Osteoblast (primary cell): ENCODE measurements around the gene C19orf47. TPM values are rescaled to one million over a fixed set of nuclear protein-coding genes. Genes with fewer than 3 reads are reported as not detected.
A peak's percentile ranks its signal among the peaks of the same experiment; 100 is the strongest.

ENCODE experiments used
- DNase-seq: peaks from one replicate; pipeline ENCODE4 v3.0.0; 2011; ENCODE audit warnings: low spot score, mixed read lengths; ENCODE audit not compliant: insufficient read length; ENCODE audit errors: missing footprints
- H2AFZ ChIP-seq: 2 replicates; pipeline ENCODE4 v1.6.0; 2011; ENCODE audit warnings: mild to moderate bottlenecking, low read length
- H3K27ac ChIP-seq: 2 replicates; pipeline ENCODE4 v1.5.1; 2011; ENCODE audit warnings: mild to moderate bottlenecking, low read depth, low read length, moderate library complexity
- H3K27me3 ChIP-seq: 2 replicates; pipeline ENCODE4 v1.6.0; 2012; ENCODE audit warnings: mild to moderate bottlenecking, control low read depth, inconsistent platforms, low read length, moderate library complexity; ENCODE audit not compliant: insufficient read depth
- H3K36me3 ChIP-seq: 2 replicates; pipeline ENCODE4 v1.5.1; 2011; ENCODE audit warnings: mild to moderate bottlenecking, low read length, control low read depth, moderate library complexity; ENCODE audit not compliant: insufficient read depth
- H3K4me1 ChIP-seq: 2 replicates; pipeline ENCODE4 v1.5.1; 2011; ENCODE audit warnings: mild to moderate bottlenecking, low read length, control low read depth, moderate library complexity; ENCODE audit not compliant: insufficient read depth
- H3K4me2 ChIP-seq: 2 replicates; pipeline ENCODE4 v1.6.0; 2011; ENCODE audit warnings: mild to moderate bottlenecking, low read length; ENCODE audit not compliant: insufficient read depth
- H3K4me3 ChIP-seq: fragments of 200-600 bp; sonication (generic); 3 replicates; pipeline ENCODE4 v1.5.1; 2012; ENCODE audit warnings: mild to moderate bottlenecking, low read length, inconsistent platforms; ENCODE audit not compliant: insufficient read depth
- H3K79me2 ChIP-seq: 2 replicates; pipeline ENCODE4 v1.6.0; 2012; ENCODE audit warnings: mild to moderate bottlenecking, low read length, control low read depth, inconsistent platforms; ENCODE audit not compliant: insufficient read depth
- H3K9me3 ChIP-seq: 2 replicates; pipeline ENCODE4 v1.5.1; 2011; ENCODE audit warnings: low read depth, low read length, control low read depth
- H4K20me1 ChIP-seq: 2 replicates; pipeline ENCODE4 v1.6.0; 2012; ENCODE audit warnings: mild to moderate bottlenecking, low read length, control low read depth; ENCODE audit not compliant: insufficient read depth
- CTCF ChIP-seq: IDR thresholded peaks from 2 replicates; pipeline ENCODE4 v1.5.1; 2011; ENCODE audit warnings: mild to moderate bottlenecking, low read depth, low read length, moderate library complexity; ENCODE audit errors: extremely low read depth
- total RNA-seq: library from RNA; depleted of rRNA; stranded (reverse); fragments of >200 nt; gene quantifications from 2 replicates; pipeline ENCODE4 v1.2.3, GENCODE V29; 2012

C19orf47 gene
- total RNA-seq: 3.6 and 7.7 TPM in 2 replicates

- Histone ChIP-seq H3K27me3 (no peaks in the 10 kb centered on the region), H3K4me3 (peak within 1 kb of the TSS; percentile 87), H3K79me2 (peaks cover 54% of the 10 kb centered on the region), H4K20me1 (no peaks in the 10 kb centered on the region), H3K27ac (peak within 1 kb of the TSS; percentile 87), H3K4me1 (peaks cover 10% of the 10 kb centered on the region), H3K4me2 (peak within 1 kb of the TSS; percentile 91), H3K9me3 (no peaks in the 10 kb centered on the region), H3K36me3 (peaks cover 4% of the 10 kb centered on the region), H2AFZ (peak within 1 kb of the TSS; percentile 91)
- DNase-seq: peak; percentile 100
- no peak for TF ChIP-seq CTCF
These were observed at the start of gene C19orf47, which contains the start of gene PLD3 for GRCh38 chr19:40348125-40348913. Gene C19orf47 (minus strand): TSS chr19:40348397. CDS start chr19:40341857, 6,540 bp downstream. Gene PLD3 (plus strand): TSS chr19:40348695. CDS start chr19:40366484, 17,789 bp downstream.

GRCh38 chr19:40397568-40397906 is 49.3 kb upstream of the C19orf47 start:
- no peak for DNase-seq
- no peaks in the 10 kb centered on the region for H3K79me2 ChIP-seq
- no peaks in the 10 kb centered on the region for H3K9me3 ChIP-seq
- H3K4me2 ChIP-seq: no peak overlapping the region
- no peak for TF ChIP-seq CTCF
- no peaks in the 10 kb centered on the region for H3K36me3 ChIP-seq
- H3K27ac ChIP-seq: no peak overlapping the region
- no peak overlapping the region for H2AFZ ChIP-seq
- H3K27me3 ChIP-seq: no peaks in the 10 kb centered on the region
- no peak overlapping the region for H3K4me3 ChIP-seq
- no peaks in the 10 kb centered on the region for H3K4me1 ChIP-seq
- H4K20me1 ChIP-seq: no peaks in the 10 kb centered on the region

GRCh38 chr19:40396886-40397567 is 48.8 kb upstream of the C19orf47 start:
- no peak overlapping the region for H3K4me3 ChIP-seq
- no peaks in the 10 kb centered on the region for H3K79me2 ChIP-seq
- no peak overlapping the region for H2AFZ ChIP-seq
- H3K27me3 ChIP-seq: no peaks in the 10 kb centered on the region
- H4K20me1 ChIP-seq: no peaks in the 10 kb centered on the region
- no peak overlapping the region for H3K4me2 ChIP-seq
- no peak for TF ChIP-seq CTCF
- no peak overlapping the region for H3K27ac ChIP-seq
- no peaks in the 10 kb centered on the region for H3K36me3 ChIP-seq
- no peaks in the 10 kb centered on the region for H3K4me1 ChIP-seq
- H3K9me3 ChIP-seq: no peaks in the 10 kb centered on the region
- DNase-seq: peak; percentile 71

GRCh38 chr19:40395956-40396355 is 47.8 kb upstream of the C19orf47 start:
- DNase-seq: no peak
- Histone ChIP-seq H3K4me3 (no peak overlapping the region), H2AFZ (no peak overlapping the region), H3K4me1 (no peaks in the 10 kb centered on the region), H3K27ac (no peak overlapping the region), H3K27me3 (no peaks in the 10 kb centered on the region), H3K4me2 (no peak overlapping the region), H4K20me1 (no peaks in the 10 kb centered on the region), H3K79me2 (no peaks in the 10 kb centered on the region), H3K9me3 (no peaks in the 10 kb centered on the region), H3K36me3 (no peaks in the 10 kb centered on the region)
- TF ChIP-seq CTCF: no peak
